Stimulated activated CD4-positive, alpha-beta T cell treated with anti-CD3 and anti-CD28 coated beads, Interleukin-12 subunit alpha, Interleukin-12 subunit beta, amount 100 ng/mL, for 4 hours (primary cell): Measurements from ENCODE around the gene DNASE1.
"Not testable (repeated sequence)": the region's sequence is repeated elsewhere in the genome, so short reads cannot be mapped to it uniquely, and the experiment has no call there.

Experiments
- DNase-seq: peaks from one replicate; pipeline ENCODE4 v3.0.0-alpha.2; 2020

The DNASE1 gene

DNA sequence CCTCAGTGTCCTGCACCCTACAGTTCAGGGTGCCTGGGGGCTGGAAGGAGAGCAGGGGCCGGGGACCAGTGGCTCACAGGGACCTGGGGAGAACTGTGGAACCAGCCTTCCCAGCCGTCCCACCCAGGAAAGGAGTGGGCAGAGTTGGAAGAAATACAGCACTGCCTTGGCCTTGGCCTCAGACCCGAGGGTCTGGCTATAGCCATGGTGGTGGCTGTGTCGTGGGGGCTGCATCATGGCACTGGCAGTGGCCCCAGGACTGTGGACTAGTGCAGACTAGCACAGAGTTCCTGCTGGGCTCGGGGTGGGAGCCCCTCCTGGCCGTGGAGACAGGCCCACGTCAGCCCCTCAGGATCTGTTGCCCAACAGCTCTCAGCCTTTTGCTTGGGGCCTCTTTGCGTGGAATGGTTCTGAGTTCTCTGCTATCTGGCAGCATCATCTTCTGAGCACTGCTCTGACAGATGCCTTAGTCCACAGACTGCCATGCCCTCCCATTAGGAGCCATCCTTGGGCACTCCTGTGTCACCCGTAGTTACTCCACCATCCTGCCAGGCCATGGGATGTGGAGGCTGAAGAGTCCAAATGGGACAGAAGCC, 12.6 kb upstream of the DNASE1 start:
- DNase-seq, result no peak

GRCh38 chr16:3642397-3643094, 11.9 kb upstream of the DNASE1 start:
- no peak for DNase-seq

DNA sequence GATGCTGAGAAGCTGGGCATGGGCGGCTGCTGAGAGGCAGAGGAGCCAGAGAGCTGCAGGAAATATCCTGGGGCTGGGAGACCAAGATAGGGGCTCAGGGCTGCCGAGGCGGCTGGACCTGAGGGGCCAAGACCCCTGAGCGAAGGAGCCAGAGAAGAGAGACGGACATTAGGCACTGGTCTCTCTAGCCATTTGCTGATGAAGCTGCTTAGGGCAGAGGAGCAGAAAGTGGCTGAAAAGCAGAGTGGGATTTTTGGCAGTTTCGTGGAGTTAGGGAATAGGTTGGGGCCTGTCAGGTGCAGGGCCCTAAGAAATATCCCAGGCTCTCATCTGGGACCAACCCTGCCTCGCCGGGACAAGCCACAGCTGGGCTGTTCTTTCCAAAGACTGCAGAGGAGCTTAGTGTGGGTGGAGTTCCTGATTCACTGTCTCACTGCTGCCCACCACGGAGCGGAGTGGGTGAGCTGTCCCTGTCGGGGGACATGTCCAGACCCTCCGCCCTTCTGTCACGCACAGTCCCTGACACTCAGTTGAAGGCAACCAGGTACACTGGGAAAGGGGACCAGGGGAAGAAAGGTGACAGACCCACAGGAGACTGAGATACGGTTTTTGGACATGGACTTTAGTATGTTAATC, 11.3 kb upstream of the DNASE1 start:
- no peak for DNase-seq

DNA sequence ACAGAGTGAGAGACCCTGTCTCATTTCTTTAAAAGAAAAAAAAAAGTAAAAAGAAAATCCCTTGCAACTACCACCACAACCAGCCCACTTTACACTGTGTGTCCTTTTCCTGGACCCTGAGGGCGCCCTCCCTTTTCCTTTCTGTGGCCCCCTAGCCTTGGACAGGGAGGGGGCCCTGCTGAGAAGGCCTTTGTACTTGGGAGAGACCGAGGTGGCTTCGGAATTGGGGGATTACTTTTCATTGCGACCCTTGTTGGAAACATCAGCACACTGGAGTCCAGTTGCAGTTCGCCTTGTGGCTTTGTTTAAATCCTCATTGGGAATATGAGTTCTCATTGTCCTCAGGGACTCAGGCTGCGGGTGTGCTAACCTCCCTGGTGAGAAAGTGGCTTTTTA, 9.4 kb upstream of the DNASE1 start:
- DNase-seq, result no peak

- no peak for DNase-seq
Measured at GRCh38 chr16:3645504-3646347, 8.8 kb upstream of the DNASE1 start.

DNA sequence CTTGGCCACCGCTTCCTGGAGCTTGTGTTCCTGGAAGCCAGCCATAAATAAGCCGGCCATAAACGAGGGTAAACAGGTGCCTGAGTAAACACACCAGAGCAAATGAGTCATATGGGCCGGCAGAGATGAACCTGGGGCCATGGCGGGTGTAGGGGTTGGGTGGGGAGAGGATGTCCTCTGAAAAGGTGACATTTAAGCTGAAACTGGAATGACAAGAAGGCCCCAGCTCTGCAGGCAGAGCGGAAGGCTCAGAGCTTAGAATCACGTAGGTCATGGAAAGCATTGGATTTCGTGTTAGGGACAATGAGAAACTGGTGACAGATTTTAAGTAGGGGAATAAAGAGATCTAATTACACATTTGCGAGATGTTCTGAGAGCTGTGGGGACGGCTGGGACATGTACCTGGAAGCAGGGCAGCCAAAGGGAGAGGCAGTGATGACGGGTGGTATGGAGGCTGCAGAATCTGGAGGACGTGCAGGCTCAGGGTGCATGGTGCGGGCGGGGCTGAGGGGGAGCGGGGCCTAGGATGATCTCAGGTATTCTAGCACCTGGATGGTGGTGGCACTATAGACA, 8.1 kb upstream of the DNASE1 start:
- no peak for DNase-seq

DNA sequence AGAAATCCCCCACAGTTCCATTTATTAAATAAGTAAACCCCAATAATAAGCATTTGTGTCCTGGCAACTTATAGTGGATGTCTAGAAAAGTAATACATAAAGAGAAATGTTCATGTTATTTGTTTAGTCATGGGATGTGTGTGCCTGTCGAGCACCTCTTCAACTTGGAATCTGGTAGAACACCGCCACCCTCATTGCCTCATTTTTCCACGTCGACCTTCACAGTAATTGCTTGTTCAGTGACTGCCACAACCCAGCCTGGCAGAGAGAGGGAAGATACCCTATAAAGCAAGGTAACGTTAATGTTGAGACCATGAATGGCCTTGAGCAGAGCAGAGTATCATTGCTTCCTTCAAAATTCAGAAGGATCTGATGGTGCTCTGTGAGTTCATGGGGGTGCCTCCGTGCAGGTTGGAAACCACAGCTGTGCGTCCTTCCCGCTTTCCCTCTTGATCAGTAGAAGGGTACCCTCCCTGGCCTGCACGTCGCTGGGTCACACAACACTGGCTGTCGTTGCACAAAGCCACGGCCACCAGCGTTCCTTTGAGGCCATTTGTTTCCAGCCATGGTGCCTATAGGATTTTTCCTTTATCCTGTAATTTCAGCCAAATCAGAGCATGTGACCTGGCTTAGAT, 3.7 kb upstream of the DNASE1 start:
- no peak for DNase-seq

GRCh38 chr16:3651461-3652372, 2.8 kb upstream of the DNASE1 start:
- no peak for DNase-seq

DNA sequence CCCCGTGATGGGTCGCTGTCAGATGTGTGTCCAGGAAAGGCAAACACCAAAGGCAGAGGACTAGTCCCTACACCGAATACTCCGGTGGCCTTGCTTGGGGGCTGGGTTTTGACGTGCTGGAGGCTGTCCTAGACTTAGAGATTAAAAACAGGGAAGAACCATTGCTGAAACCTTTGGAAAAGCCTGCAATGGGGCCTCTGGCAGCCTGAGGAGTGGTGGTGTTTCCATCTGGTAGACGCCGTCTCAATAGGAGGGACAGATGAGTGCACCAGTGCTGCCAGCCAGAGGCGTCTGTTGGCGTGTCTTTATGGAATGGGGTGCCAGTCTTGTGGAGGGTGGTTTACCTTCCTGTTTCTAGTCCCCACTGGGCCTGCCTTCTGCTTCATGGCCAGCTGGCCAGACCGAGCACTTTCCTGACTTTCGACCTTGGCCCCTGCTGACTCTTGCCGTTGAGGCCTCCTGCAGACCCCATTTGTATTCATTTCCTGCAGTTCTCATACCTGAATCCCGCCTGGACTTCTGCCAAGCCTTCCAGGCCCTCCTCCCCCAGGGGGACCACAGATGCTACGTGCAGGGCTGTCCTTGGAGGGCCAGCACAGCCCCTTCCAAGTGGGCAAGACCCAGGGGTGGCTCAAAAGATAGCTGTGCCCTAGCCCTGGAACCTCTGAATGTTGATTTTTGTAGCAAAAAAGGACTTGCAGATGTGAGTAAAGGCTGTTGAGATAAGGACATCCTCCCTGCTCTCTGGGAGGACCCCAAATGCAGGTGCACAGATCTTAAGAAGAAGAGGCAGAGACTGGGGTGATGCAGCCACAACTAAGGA, 1.9 kb upstream of the DNASE1 start:
- DNase-seq, result no peak

DNA sequence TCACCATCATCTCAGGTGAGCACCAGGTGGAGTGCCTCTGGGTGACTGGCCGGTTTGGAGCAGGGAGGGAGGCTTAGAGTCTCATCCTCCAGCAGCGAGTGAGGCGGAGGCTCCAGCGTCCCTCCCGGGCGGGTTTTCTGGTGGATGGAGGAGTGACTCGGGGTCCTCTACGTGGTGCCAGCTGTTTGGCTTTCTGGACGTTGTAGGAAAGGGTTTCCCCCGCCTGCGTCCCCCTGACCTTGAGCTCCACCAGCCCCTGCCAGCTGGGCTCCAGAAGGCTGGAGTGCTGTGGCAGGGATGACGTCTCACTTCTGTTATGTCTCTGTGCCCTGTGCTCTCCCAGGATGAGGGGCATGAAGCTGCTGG, 522 bp downstream of the DNASE1 start:
- no peak for DNase-seq

DNA sequence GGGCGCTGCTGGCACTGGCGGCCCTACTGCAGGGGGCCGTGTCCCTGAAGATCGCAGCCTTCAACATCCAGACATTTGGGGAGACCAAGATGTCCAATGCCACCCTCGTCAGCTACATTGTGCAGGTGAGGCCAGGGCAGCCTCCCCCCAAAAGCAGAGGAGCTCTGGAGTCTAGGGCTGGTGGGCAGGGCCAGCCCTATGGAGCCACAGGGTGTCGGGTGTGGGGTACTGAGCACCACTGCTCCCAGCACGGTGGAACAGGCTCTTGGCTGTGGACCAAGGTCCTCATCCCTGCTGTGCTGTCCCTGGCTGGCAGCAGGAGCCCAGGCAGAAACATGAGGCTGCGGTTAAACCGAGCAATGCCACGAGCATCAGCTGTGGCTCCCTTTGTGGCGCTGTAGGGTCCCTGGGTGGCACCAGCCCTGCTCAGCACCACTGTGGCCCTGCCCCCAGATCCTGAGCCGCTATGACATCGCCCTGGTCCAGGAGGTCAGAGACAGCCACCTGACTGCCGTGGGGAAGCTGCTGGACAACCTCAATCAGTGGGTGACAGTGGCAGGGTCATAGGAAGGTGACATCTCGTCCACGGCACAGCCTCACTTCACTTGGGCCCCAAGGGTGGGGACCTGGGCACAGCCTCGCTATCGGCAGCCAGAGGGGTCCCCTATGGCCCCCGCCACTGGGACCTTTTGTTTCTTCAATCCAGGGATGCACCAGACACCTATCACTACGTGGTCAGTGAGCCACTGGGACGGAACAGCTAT, 1.1 kb downstream of the DNASE1 start:
- DNase-seq, result no peak

DNA sequence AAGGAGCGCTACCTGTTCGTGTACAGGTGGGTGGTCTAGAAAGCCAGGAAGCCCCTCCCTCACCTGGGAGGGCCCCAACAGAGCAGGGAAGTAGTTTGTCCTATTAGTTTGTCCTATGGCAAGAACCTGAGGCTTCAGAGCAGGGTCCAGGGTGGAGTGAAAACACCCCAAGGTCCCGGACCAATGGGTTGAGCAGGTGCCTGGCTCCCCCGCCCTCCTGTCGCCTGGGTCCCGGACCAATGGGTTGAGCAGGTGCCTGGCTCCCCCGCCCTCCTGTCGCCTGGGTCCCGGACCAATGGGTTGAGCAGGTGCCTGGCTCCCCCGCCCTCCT, 1.6 kb downstream of the DNASE1 start:
- not testable (repeated sequence) for DNase-seq

- peak; percentile 21 for DNase-seq
Measured at GRCh38 chr16:3656491-3657468, 2.3 kb downstream of the DNASE1 start.

DNA sequence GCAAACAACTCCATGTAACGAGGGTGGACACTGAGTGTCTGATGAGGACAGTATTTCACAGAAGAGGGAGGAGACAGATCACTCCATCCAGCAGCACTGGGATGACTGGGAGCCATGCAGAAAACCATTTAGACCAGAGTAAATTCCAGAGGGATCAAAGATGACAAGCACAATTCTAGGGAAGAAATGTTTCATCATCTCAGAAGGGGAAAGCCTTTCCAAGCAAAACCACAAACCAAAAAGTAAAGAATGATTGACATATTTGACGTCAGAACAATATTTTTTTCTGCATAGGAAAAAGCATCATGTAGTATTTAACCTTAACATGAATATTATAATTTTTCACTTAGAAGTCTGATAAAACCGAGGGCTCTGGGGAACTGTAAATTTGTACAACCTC, 4.8 kb downstream of the DNASE1 start:
- DNase-seq, result no peak

- DNase-seq, result no peak
Measured at GRCh38 chr16:3661311-3661710, 6.8 kb downstream of the DNASE1 start.

- DNase-seq, result no peak
Measured at GRCh38 chr16:3661922-3662321, 7.4 kb downstream of the DNASE1 start.

- DNase-seq, result no peak
Measured at GRCh38 chr16:3662601-3663000, 8.1 kb downstream of the DNASE1 start.

- DNase-seq, result no peak
Measured at GRCh38 chr16:3664187-3664896, 9.9 kb downstream of the DNASE1 start.
